Measurements from ENCODE around the gene TSC22D2. TPM values are rescaled to one million over a fixed set of nuclear protein-coding genes. Genes with fewer than 3 reads are reported as not detected.

TSC22D2 gene
- total RNA-seq, 4 donors from 2014 or later = 8.5 to 20.0 (median 15.2) TPM

GRCh38 chr3:150443331-150443741 lies 35.2 kb downstream of the TSC22D2 start:
- no peaks in the 10 kb centered on the region for H3K9me3 ChIP-seq
- no peak overlapping the region for H3K27ac ChIP-seq
- no peak overlapping the region for H3K4me3 ChIP-seq
- H3K27me3 ChIP-seq = no peaks in the 10 kb centered on the region
- 64 to 73% methylated on average over 2 of the region's 2 CpGs for WGBS, 2 donors
- H3K4me1 ChIP-seq = peaks cover 0 to 19% (median 6%) of the 10 kb centered on the region in 3 donors
- intact Hi-C loops (cut with DNase I) = no loop called here
- no peak for DNase-seq
- TF ChIP-seq POLR2A (IDR thresholded peaks at IDR 0.05) = no peak
- TF ChIP-seq CTCF (IDR thresholded peaks at IDR 0.05) = no peak
- peaks cover 0 to 13% (median 0%) of the 10 kb centered on the region in 3 donors for H3K36me3 ChIP-seq

- H3K36me3 ChIP-seq = peaks cover 0 to 13% (median 0%) of the 10 kb centered on the region in 3 donors
- 86 to 87% methylated on average over 2 of the region's 2 CpGs for WGBS, 2 donors
- TF ChIP-seq CTCF (IDR thresholded peaks at IDR 0.05) = no peak
- no peak for TF ChIP-seq POLR2A (IDR thresholded peaks at IDR 0.05)
- peaks cover 0 to 26% (median 13%) of the 10 kb centered on the region in 3 donors for H3K4me1 ChIP-seq
- no peak for DNase-seq
- no peak overlapping the region for H3K4me3 ChIP-seq
- intact Hi-C loops (cut with DNase I) = no loop called here
- H3K27ac ChIP-seq = no peak overlapping the region
- no peaks in the 10 kb centered on the region for H3K27me3 ChIP-seq
- no peaks in the 10 kb centered on the region for H3K9me3 ChIP-seq
Measured at GRCh38 chr3:150444371-150444770, 36.3 kb downstream of the TSC22D2 start.

- H3K9me3 ChIP-seq = no peaks in the 10 kb centered on the region
- peaks cover 0 to 8% (median 0%) of the 10 kb centered on the region in 3 donors for H3K36me3 ChIP-seq
- WGBS, 2 donors = 44 to 57% methylated on average over 2 of the region's 2 CpGs
- H3K4me1 ChIP-seq = peaks cover 0 to 41% (median 19%) of the 10 kb centered on the region in 3 donors
- DNase-seq = no peak
- H3K27ac ChIP-seq = no peak overlapping the region
- no peak for TF ChIP-seq CTCF (IDR thresholded peaks at IDR 0.05)
- no peak for TF ChIP-seq POLR2A (IDR thresholded peaks at IDR 0.05)
- intact Hi-C loops (cut with DNase I) = no loop called here
- H3K27me3 ChIP-seq = no peaks in the 10 kb centered on the region
- no peak overlapping the region for H3K4me3 ChIP-seq
Measured at GRCh38 chr3:150446470-150446977, 38.4 kb downstream of the TSC22D2 start.

- no peak overlapping the region for H3K27ac ChIP-seq
- 81 to 91% methylated on average over 2 of the region's 2 CpGs for WGBS, 2 donors
- H3K9me3 ChIP-seq = no peaks in the 10 kb centered on the region
- no peaks in the 10 kb centered on the region for H3K27me3 ChIP-seq
- no peak for TF ChIP-seq CTCF (IDR thresholded peaks at IDR 0.05)
- H3K36me3 ChIP-seq = peaks cover 0 to 3% (median 0%) of the 10 kb centered on the region in 3 donors
- intact Hi-C loops (cut with DNase I) = no loop called here
- H3K4me3 ChIP-seq = no peak overlapping the region
- no peak for DNase-seq
- H3K4me1 ChIP-seq = peaks cover 0 to 40% (median 19%) of the 10 kb centered on the region in 3 donors
Measured at GRCh38 chr3:150447084-150447483, 39.0 kb downstream of the TSC22D2 start.

- H3K4me3 ChIP-seq = no peak overlapping the region
- no peaks in the 10 kb centered on the region for H3K9me3 ChIP-seq
- no peak for DNase-seq
- no peak overlapping the region for H3K27ac ChIP-seq
- intact Hi-C loops (cut with DNase I) = no loop called here
- no peaks in the 10 kb centered on the region for H3K27me3 ChIP-seq
- no peak for TF ChIP-seq CTCF (IDR thresholded peaks at IDR 0.05)
- no peak for TF ChIP-seq POLR2A (IDR thresholded peaks at IDR 0.05)
- WGBS, 2 donors = 60 to 65% methylated on average over 3 of the region's 3 CpGs
- H3K4me1 ChIP-seq = peaks cover 0 to 40% (median 19%) of the 10 kb centered on the region in 3 donors
- no peaks in the 10 kb centered on the region for H3K36me3 ChIP-seq
Measured at GRCh38 chr3:150447631-150448465, 39.8 kb downstream of the TSC22D2 start.
